GM18517 (cell line): Measurements from ENCODE around the gene SLC9A7.
A peak's percentile ranks its signal among the peaks of the same experiment; 100 is the strongest.
"Not testable (repeated sequence)": the region's sequence is repeated elsewhere in the genome, so short reads cannot be mapped to it uniquely, and the experiment has no call there.

Experiments
- ATAC-seq: cut with Tn5 transposase; IDR thresholded peaks from one replicate; pipeline ENCODE4 v1.9.1; 2021; ENCODE audit warnings: mild to moderate bottlenecking, moderate library complexity; ENCODE audit not compliant: unreplicated experiment

The SLC9A7 gene

DNA sequence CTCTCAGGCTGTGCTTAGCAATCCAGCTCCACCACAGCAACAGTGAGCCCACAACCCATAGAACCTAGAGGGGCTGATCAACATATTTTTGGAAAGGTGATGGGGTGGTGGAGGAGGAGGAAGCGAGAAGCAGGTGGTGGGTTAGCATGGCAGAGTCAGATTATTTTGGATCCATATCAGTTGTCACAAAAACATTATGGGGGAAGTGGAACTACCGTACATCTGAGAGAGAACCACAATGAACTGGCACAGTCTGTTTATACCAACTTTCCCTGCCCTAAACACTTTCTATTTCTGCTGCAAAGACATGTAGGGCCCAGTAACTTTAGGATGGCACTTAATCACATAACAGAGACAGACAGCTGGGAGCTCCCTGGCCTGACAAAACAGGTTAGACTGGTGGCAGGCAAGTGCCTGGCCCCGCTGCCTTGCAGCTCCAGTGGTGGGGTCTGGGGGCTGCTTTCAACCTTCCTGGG lies 4.3 kb downstream of the SLC9A7 start:
- no peak for ATAC-seq

DNA sequence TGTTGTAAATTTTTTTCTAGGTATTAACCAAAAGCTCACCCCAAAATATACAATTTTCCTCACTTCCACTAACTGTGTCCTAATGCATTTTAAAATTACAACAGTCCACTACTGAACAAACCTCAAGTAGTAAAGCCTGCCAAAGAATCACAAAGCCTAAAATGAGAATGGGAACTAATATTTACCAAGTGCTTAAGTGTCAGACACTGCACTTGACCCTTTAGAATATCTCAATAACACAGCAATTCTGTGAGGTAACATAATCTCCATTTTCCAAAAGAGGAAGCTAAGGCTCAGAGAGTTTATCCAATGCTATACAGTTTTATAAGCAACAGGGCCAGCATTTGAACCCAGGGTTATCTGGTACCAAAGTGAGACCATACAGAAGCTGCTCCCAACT lies 4.9 kb downstream of the SLC9A7 start:
- ATAC-seq = no peak

DNA sequence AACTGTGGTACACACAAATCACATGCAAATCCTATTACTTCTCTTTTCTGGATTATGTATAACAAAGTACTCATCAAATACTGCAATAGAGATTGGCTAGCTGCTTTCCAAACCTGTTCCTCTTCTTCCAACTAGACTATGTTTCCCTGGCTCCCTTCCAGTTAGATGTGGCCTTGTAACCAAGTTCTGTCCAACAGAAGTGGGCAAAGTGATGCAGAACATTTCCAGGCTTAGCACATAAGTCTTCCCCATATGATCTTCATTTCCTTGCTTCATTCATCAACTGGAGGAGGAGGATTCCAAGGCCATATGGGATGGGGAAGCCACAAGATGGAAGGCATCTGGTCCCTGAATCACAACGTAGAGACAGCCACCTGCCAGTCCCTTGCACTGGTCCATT lies 8.0 kb downstream of the SLC9A7 start:
- no peak for ATAC-seq

DNA sequence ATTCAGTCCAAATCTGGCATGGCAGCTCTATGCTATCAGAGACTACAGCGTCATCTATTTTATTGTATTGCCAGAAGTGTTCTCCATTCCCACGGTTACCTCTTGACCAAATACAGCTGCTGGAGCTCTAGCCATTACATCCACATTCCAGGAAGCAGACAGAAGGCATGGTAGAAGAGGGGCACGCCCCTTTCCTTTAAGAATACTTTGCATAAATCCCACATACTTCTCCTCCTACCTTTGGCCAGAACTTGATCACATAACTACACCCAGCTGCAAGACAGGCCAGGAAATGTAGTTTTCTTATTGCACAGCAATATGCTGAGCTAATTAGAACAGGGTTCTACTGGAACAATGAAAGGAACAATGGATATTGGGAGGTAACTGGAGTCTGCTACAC lies 14.9 kb downstream of the SLC9A7 start:
- no peak for ATAC-seq

DNA sequence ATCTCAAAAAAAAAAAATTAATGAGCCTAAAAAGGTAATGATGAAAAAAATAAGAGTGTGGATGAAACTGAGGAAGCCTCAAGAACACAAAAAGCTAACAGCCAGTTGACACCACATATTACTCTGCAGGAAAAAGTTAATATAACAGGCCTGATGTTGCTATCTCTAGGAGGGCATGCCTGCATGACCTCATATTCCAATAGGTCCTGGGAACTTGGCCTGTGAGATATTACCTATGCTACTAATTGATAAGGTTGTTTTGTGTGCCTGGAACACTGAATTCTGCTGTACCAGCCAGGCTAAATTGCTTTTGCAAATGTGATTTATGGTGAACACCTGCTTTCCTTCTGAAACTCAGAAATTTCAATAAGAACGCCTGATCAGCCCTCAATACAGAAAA lies 15.9 kb downstream of the SLC9A7 start:
- no peak for ATAC-seq

DNA sequence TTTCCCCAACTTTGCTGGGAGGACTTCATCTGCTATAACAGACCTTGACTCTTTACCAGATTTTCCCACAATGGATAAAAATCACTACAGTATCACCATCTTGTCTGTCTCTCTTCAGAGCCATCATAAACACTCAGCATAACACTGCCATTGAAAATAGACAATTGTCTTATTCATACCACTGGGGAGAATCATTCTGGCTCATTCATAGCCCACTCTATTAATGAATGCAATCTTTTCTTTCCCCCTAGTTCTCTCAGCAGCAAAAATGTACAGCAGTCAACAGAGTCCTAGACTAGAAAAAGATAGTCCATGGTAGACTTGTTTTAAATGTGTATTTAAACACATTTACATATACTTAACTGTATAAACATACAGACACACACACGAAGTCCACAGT lies 19.2 kb downstream of the SLC9A7 start:
- ATAC-seq = no peak

DNA sequence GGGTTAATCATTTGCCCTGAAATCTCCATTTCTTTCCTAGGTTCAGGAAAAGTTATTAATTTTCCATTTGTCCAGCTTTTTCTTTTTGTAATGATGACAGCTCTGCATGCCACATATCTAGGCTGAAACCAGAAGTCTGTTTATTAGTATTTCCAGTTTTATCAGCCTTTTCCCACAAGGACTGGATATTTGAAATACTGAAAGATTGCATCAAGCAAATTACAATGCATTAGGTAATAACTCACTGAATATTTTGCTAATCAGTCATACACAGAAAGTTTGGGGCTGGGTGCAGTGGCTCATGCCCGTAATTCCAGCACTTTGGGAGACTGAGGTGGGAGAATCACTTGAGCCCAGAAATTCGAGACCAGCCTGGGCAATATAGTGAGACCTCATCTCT lies 21.5 kb downstream of the SLC9A7 start:
- no peak for ATAC-seq

DNA sequence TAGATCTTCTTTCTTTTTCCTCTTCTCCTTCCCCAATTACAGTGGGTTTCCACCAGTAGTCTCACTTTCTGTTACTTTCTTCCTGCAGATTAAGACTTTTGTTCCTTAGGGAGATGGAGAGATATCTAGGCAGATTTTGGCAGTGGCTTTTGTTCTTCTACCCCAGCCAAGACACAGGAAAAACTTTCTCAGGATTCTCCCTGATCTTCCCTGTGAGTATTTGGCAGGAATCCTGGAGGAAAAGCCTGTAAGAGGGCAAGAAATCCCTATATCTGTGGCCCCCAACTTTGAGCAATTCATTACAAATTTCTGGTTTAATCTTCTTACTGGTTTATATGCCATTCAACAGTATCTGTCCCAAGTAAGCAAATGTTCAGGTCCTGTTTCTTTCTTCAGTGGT lies 21.9 kb downstream of the SLC9A7 start:
- ATAC-seq = no peak

DNA sequence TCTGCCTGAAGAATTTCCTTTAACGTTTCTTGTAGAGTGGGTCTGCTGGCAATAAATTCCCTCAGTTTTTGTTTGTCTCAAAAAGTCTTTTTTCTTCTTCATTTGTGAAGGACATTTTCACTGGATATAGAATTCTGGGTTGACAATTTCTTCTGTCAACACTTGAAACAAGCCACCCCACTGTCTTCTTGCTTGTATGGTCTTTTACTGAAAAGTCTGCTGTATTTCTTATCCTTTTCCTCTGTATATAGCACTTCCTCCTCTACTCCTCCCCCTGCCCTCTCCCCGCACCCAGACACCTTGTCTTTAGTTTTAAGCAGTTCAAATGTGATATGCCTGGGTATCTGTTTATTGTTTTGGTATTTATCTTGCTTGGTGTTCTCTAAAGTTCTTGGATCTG lies 23.3 kb downstream of the SLC9A7 start:
- no peak for ATAC-seq

DNA sequence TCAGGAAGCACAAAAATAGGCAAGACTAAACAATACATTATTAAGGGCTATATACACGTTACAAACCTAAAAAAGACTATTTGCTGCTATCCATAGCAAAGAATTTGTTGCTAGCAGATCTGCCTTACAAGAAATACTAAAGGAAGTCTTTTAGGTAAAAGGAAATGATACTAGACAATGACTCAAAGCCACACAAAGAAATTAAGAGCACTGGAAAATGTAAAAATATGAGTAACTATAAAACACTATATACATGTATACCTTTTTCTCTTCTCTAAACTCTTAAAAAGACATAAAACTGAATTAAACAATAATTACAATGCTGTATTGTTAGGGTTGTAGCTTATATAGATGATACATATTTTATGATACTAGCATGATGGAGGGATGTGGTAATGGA lies 25.7 kb downstream of the SLC9A7 start:
- no peak for ATAC-seq

DNA sequence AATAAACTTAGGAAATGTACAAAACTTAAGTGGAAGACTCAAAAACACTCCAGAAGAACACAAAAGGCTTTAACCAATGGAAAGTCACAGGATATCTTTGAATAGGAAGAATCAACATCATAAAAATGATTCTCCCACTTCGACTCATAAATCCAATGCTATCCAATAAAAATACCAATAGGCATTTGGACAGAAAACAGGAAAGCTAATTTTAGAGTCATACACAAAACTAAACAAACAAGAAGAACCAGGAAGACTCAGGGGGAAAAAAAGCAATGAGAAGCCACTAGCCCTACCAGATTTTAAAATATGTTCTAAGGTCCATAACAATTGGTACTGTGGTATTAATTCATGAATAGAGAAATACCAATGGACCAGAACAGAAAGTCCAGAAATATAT lies 28.2 kb downstream of the SLC9A7 start:
- no peak for ATAC-seq

DNA sequence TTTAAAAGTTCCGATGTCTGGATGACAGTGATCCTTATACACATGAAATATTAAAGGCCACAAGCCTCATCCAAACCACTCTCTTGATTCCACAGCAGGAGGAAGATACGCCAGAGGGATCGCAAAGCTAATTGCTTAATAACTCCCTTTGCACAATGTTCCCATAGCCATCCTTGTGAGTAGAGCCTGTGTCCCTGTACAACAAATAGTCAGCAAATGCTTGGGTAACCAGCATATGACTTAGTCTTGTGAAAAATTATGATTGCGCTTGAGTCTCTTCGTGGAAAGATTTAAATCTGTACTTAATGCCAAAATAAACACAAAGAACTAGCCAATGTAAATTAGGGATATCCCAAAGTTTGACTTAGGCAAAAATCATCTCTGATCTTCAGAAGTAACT lies 31.5 kb downstream of the SLC9A7 start:
- ATAC-seq = no peak

DNA sequence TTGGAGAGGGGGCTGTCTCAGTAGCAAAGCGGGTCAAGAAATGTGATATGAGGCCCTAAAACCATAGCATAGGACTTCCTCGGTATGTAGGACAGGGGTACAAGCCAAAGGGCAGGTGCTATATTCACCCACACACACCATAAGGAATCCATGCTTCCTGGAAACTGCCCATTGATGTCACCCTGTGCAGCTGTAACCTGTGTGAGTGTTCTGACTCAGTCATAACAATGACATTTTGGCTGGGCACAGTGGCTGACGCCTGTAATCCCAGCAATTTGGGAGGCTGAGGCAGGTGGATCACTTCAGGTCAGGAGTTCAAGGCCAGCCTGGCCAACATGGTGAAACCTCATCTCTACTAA lies 35.4 kb downstream of the SLC9A7 start:
- ATAC-seq = not testable (repeated sequence)

DNA sequence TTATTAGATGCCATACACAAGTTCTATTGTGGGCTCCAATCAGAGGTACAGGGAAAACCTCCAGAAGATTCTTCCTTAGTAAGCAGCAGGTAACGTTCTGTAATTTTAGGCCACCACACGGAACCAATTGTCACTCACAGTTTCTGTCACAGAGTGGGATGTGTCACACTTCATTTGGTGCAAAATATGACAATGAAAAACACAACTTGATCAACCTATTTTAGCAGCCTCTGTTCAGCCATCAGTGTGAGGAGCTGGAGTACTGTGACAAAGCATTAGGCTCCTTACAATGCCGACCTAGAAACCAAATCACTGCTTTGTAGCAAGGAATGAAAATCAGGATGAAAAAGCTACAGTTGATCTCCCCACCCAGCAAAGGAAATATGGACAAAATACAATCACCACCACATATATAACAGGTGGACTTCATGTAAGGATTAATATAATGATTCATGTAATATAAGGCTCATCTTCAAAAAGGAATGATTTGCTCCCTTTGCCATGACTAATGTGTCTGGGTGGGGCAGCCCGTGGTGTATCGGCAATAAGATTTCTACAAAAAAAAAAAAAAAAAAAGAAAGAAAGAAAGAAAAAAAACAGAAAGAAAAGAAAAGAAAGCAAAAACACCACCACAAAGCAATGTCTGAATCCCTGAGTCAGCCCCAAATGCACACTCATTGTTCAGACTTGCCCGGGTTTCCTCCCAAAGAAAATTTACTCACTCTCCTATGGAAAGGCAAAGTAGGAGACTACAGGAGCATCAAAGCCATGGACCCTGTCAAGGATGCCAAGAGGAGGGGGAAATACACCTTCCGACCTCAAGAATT lies 36.0 kb downstream of the SLC9A7 start:
- ATAC-seq = no peak

DNA sequence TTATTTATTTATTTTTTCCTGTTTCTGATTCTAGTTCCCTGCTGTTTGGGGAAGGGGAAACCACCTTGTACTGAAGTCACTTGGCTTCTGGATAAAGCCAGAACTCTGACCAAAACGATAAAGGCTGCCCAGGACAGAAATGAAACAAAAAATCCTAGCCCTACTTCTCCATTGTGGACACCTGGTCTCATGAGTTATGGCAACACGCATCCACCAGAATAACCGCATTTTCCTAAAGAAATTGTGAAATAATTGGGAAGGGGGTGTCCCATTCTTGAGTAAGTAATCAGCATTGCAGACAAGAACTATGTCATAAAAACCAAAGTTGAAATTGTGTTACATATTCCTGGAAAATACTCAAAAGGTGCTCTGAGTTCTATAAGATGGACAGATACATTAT lies 42.1 kb downstream of the SLC9A7 start:
- ATAC-seq = no peak

DNA sequence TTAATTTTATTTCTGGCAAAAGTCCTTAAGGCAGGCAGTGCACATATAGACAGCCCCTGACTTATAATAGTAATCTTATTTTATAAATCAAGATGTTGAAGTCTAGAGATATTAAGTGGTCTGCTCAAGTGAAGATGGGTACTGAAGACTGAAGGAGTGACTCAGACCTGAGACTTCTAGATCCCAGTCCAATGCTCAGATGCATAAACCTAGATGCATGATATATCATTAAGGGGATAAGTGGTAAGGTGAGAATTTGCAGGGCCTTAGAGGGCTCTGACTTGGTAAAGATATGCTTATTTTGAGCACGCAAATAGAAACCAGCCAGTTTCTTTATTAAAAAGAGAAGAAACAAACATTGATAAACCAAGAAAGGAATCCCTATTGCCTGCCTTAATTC lies 42.9 kb downstream of the SLC9A7 start:
- no peak for ATAC-seq

DNA sequence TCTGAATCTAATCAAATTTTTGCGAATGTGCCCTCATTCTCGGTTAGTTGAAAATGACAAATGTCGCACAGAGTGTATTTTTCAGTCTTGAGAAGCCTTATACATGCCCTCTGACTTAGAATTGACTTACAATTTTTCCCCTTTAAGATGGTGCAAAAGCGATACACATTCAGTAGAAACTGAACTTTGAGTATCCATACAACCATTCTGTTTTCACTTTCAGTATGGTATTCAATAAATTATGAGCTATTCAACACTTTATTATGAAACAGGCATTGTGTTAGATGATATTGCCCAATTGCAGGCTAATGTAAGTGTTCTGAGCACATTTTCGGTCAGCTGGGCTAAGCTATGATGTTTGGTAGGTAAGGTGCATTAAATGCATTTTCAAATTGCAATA lies 43.4 kb downstream of the SLC9A7 start:
- ATAC-seq = no peak

DNA sequence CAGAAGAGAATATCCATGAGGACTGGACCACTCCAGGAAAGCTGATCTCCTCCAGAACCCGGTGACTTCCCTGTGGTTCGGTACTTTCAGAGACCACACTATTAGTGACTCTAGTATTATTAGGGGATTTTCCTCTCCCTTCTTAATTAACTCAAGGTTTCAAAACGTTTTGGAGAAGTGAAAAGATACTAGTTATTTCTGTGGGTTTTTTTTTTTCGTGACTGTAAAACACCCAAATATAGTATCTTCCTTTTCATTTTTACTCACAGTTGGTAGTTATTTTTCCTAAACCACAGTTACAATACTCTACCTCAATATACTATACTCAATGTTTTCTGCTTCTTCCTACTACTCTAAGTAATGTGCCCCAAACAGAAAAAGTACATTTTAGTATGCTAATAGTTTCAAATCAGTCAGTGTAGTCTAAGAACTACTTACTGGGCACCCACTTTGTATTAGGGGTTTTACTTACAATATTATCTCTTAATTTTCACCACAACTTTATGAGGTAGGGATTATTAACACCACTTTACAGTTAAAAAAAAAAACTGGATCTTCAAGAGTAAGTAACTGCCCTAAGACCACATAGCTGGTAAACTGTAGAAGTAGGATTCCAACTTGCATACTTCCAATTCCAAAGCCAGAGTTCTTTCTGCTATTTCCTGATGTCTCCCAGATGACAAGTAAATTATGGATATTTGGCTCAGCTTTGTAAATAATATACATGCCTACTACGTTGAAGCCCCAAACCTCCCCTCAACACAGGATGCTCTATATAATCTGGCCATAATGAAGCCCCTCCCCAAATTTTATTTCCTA lies 45.0 kb downstream of the SLC9A7 start:
- ATAC-seq = peak; percentile 74

DNA sequence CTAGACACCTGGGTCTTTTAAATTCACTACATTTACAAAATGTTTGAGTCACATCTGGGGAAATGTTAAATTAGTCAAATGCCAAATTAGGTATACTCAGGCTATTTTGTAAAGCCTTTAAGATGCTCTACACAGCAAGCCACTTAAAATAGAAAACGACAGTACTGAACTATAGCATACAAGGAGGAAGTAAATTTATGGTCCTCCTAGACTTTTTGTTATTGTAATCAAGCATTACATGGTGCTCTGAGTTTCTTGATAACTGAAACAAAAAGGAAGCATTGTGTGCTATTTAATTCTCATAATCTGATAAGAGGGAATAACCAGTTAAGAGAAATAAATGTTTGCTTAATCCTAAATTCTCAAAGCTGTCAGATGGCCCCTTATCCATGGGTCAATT lies 46.2 kb downstream of the SLC9A7 start:
- ATAC-seq = no peak

DNA sequence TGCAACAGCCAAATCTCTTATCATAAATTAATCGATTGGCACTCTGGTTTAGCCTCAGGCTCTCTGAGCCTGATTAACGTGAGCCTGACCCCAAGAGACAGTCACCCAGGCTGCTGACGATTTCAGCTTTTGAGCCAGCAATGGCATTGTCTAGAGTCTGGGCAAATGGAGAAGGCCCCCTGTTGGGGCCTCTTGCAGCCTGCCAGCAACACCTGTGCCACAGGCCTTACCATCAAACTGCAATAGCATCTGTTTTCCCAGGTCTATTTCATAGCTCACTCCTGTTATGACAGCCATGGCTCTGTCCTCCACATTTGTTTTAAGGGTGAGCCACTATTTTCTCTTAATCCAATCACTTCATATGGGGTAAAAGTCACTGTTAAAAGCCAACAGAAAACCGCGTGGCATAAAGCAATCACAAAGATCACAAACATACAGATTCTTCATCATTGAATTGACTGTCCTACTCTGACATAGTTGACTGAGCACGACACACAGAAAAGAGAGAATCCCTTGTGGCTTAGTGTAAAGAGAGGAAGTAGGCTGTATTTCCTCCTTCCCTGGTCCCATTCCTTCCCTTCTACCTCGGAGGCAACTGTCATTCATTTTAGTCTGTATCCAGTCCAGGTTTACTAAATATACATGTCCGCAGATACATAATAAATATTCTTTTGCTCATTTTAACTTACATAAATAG lies 47.8 kb downstream of the SLC9A7 start:
- no peak for ATAC-seq

DNA sequence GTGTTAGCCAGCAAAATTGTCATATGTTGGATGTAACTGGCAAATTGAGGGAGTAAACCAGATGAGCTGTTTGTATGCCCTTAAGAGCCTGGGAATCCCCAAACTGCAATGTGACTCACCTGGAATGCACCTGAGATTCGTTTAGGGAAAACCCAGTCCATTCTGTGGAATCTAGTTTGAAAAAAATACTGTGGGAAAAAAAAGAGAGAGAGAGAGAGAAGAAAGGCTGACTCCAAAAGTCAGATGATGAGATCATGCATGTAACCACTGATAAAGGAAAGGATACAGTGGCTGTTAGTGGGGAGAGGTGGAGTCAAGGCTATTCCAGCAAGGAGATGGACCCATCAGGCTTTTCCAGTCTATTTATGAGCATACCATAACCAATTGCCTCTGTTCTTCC lies 48.5 kb downstream of the SLC9A7 start:
- ATAC-seq = no peak
